Stimulated activated CD8-positive, alpha-beta memory T cell treated with anti-CD3 and anti-CD28 coated beads, Interleukin-4, amount 100 ng/mL, for 48 hours (primary cell): ENCODE measurements around the gene LYPD6B.

Experiments used
- DNase-seq: peaks from one replicate; pipeline ENCODE4 v3.0.0-alpha.2; 2020

Gene LYPD6B

DNA sequence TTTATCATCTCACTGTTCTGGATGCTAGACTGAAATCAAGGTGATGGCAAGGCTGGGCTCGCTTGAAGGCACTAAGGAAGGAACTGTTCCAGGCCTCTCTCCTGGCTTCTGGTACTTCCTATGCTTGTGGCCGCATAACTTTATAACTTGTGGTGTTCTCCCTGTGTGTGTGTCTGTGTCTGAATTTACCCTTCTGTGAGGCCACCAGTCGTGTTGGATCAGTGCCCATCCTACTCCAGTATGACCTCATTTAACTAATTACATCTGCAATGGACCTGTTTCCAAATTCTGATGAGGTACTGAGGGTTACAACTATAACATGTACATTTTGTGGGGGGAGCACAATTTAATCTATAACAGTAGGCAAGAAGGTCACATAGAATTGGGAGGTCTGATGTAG is 41.6 kb downstream of the LYPD6B start:
- no peak for DNase-seq

DNA sequence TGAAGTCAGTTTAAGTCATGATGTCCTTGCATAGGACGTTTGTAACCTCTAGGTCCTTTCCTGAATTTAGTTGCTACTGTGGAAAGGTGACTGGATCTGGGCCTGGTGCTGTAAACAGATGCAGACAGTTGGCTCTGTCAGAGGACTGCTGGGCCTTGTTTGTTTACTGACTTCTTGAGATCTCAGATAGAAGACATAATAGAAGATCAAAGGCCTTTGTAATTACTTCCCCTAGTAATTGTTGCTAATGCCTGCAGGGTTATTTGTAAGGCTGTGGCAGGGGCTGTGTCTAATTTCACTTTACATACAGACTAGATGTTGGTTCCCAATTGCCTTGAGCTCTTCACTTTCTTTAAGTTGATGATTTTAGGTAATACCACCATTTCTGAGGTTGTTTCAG is 42.5 kb downstream of the LYPD6B start:
- no peak for DNase-seq

DNA sequence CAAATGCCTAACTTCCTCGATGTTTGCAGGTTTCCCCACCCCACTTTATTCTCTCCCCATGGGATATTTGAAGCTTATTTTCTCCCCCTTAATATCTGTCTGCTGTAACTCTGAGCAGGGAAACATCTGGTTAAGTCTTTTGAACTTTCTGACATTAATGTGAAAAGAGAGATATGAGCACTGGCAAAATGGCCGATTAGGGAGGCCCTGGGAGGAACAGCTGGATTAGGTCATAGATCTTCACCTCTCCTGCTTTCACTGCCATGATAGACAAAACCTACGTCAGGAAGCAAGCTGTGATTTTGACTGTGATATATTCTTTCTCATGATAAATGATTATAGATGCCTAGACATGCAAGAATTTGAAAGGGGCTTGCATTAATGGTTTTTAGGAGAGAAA is 43.6 kb downstream of the LYPD6B start:
- no peak for DNase-seq

DNA sequence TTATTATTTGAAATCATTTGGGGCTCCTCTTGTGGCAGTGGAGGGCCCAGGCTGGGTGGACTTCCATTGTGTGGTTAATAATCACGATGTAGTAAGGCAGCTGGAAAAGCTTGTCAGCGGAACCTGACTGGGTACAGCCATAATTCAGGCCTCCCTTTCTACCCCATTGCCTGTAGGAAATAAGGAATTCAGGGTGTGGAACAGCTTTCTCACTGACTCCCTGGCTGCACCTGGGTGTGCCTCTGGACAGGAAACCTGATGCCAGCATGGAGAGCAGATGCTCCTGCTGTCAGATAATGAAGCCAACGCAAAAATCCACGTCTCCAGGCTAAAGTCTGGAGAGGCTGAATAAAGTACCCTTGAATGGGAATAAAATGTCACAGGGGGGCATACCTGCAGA is 44.2 kb downstream of the LYPD6B start:
- no peak for DNase-seq

DNA sequence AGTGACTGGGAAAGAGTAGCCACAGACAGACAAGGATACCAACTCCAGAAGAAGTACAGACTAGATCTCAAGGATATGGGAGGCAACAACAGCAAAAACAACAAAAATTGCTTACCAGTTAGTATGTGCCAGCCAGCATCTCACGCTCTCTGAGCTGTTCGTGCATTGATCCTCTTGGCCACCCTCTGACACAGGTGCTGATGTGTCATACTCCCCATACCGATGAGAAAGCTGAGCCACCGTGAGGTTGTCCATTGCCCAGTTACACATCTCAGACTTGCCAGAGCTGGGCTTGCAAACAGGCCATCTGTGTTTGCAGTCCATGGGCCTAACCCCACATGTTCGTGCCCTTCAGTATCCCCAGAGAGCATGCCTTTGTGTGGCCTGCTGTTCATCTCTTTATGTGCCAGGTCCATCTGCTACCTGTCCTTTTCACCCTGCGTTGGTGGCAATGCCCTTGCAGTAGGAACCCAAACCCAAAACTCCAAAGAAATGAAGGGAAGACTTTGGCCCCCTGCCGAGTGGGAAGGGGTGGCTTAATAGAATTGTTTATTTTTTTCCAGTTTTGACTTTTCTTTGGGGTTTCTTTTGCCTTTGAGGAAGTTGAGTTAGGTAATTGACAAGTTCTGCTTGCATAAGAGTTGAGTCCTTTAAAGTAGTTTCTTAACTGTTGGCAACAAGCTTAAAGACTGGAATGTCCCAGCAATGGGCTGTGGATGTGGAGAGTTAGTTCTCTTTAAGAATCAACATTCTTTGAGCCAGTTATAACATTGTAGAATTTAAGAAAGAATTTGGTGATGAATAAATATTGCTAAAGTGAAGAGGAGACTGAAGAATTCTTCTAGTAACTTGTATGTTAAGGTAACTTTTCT is 46.7 kb downstream of the LYPD6B start:
- DNase-seq: no peak

- no peak for DNase-seq
Observed at GRCh38 chr2:149087751-149088150, 49.3 kb downstream of the LYPD6B start.

- DNase-seq: no peak
Observed at GRCh38 chr2:149089068-149089467, 50.6 kb downstream of the LYPD6B start.

DNA sequence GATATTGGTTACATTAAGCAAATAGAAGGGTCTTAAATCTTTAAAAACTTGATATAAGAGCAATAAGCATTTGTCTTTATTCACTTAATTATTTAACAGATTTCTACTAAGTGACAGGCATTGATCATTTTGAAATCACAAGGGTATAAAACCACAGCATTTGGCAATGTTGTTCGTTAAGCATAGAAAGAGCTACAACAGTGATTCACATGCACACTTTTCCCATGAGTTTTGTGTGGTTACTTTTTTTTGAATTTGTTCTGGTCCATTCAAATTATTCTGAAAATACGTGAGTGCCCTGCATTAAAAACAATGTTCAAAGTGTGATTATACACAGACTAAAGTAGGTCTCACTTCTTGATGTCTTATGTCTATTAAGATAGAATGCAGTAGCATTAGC is 52.2 kb downstream of the LYPD6B start:
- no peak for DNase-seq

- no peak for DNase-seq
Observed at GRCh38 chr2:149093579-149093978, 55.1 kb downstream of the LYPD6B start.

GRCh38 chr2:149094217-149095015 is 55.9 kb downstream of the LYPD6B start:
- DNase-seq: no peak

DNA sequence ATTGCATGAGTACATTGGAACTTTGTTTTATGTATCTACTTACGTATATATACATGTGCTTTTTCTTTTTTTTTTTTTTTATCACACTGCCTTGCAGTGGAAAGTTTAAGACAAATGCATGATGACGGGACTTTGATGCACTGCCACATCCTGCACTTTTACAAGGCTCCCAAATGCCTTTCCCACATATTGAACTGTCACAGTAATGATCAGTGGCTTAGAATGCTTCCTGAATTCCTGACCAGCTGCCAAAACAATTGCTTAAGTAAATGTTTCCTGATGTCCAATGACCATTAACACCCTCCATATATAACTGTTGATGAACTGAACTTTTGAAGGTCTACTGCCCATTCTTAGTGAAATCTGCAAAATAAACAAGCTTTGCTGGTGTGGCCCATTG is 60.2 kb downstream of the LYPD6B start:
- DNase-seq: no peak

DNA sequence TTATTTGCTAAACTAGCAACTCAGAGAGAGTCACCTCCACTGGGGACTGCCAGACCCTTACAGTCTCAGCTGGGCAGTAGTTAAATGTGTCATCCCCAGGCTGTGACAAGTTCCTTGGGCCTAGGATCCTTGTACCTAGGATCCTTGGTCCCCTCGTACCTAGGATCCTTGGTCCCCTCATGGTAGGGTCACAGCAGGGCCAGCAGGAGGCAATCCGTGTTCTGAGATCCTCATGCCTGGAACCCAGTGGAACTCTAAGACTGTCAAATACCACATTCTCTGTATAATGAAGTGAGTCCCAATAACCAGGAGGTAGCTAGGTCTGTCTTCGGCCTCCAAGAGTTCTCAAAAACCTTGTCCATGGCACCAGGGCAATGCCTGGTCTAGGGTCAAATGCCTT is 60.8 kb downstream of the LYPD6B start:
- DNase-seq: no peak

DNA sequence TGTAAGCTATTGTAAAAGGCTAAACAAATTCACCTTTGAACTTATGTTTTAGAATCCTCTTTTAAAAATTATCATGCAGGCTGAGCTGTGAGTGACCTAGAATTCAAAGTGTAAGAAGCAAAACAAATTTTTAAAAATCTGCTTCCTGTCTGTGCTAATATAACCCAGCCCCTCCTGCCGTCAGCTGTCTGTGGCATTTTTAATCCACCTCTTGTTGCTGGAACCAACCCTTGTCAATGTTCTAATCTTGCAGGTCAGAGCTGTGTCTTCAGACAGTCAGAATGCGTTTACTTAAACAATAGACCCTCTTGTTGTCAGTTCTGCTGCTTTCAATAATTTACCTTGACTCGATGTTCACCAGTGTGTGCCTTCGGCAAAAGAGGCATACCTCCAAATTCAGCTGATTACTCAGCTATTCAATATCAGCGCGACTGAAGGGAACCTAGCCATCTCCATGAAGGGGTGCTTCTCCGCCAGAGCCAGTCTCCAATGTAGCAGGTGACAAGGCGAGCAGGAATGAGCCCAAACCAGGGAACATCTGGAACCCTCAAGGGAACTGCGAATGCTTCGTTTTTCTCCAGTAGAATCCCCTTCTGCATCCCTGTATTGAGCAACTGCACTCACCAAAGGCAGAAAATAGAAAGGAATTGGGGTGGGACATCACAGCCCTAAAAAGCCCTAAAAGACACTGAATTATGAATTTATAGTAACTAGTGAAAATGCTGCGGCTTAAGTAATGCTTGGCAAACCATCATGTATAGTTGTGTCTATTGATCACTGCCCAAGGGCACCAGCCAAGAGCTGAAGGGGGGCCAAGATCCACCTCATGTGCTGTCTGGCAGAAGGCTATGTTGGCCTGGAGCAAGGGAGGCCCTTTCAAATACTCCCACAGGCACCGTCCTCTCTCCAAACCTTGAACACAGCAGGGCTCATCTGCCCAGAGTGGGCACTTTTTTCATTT is 62.5 kb downstream of the LYPD6B start:
- DNase-seq: no peak

DNA sequence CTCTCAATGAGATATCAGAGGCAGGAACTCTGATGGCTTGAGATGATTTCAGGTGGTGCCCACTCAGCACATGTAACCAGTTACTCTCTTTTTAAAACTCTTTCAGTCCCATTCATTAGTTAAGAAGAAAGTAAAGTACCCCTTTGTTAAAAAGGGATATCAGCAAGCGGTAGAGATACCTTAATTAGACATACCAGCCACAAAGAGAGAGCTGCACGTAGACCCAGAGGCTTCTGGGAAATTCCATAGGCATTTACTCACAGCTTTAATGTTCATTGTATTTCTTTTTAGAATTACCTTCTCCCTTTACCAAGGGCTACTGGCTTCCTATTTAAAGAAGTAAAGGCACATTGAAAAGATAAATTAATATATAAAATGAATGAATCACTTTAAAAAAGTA is 63.3 kb downstream of the LYPD6B start:
- DNase-seq: no peak

- no peak for DNase-seq
Observed at GRCh38 chr2:149103081-149103620, 64.7 kb downstream of the LYPD6B start.

GRCh38 chr2:149104221-149104620 is 65.7 kb downstream of the LYPD6B start:
- no peak for DNase-seq

- no peak for DNase-seq
Observed at GRCh38 chr2:149112068-149112467, 73.6 kb downstream of the LYPD6B start.

- DNase-seq: no peak
Observed at GRCh38 chr2:149112713-149113112, 74.2 kb downstream of the LYPD6B start.

DNA sequence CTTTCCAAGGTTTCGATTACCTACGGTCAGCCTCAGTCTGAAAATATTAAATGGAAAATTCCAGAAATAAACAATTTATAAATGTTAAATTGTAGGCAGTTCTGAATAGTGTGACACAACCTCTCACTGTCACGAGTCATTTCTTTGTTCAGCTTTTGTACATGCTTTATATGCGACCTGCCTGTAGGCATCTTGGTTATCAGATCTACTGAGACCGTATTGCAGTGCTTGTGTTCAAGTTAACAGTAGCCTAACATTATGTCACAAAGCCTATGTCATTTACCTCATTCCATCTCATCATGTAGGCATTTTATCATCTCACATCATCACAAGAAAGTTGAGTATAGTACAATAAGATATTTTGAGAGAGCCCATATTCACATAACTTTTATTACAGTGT is 77.3 kb downstream of the LYPD6B start:
- no peak for DNase-seq

DNA sequence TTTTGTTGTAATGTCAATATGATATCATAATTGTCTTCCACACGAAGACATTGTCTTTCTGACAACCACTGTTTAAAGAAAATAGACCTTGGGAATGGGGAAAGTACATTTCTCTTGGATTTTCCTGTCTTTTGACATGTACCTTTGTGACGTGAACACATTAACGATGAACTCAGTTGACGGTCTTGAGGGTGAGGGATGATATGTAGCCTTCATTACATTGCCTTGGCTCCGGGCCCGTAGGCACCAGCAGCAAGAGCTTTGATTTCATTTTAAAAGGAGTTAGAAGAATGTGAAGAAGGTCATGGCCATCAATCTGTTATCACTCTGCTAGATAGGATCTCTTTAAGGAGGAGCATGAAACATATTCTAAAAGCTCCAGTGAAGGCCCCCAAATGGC is 80.9 kb downstream of the LYPD6B start:
- no peak for DNase-seq

- no peak for DNase-seq
Observed at GRCh38 chr2:149122516-149122915, 84.0 kb downstream of the LYPD6B start.

GRCh38 chr2:149125031-149125725 is 86.7 kb downstream of the LYPD6B start:
- DNase-seq: no peak
